ENCODE results near the gene LIPI.
"Not testable (repeated sequence)": the region's sequence is repeated elsewhere in the genome, so short reads cannot be mapped to it uniquely, and the experiment has no call there.

Gene LIPI

GRCh38 chr21:14120091-14120734, 90.5 kb downstream of the LIPI start:
- peak; percentile 4 for DNase-seq (ENCODE audit: low read depth)
- no peak overlapping the region for H3K4me3 ChIP-seq (replicated peaks; ENCODE audit: low read depth, low read length)
- TF ChIP-seq, protein P1, sequence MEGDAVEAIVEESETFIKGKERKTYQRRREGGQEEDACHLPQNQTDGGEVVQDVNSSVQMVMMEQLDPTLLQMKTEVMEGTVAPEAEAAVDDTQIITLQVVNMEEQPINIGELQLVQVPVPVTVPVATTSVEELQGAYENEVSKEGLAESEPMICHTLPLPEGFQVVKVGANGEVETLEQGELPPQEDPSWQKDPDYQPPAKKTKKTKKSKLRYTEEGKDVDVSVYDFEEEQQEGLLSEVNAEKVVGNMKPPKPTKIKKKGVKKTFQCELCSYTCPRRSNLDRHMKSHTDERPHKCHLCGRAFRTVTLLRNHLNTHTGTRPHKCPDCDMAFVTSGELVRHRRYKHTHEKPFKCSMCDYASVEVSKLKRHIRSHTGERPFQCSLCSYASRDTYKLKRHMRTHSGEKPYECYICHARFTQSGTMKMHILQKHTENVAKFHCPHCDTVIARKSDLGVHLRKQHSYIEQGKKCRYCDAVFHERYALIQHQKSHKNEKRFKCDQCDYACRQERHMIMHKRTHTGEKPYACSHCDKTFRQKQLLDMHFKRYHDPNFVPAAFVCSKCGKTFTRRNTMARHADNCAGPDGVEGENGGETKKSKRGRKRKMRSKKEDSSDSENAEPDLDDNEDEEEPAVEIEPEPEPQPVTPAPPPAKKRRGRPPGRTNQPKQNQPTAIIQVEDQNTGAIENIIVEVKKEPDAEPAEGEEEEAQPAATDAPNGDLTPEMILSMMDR (IDR thresholded peaks at IDR 0.05; ENCODE audit: low read length, missing control alignments): peak; percentile 41

DNA sequence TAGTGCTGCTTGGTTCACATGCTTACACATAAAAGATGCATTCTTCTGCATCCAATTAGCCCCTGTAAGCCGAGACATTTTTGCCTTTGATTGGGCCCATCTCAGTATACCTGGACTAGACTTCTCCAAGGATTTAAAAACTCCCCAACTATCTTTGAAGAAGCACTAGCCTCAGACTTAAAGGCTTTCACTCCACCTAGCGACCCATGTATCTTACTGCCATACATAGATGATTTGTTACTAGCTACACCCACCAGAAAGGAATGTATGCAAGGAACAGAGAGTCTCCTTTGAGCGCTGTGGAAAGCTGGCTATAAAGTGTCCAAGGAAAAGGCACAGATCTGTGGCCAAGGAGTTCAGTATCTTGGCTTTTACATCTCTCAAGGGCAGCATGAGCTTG, 91.7 kb downstream of the LIPI start:
- no peak overlapping the region for H3K4me3 ChIP-seq (replicated peaks; ENCODE audit: low read depth, low read length)
- TF ChIP-seq, protein P1 (IDR thresholded peaks at IDR 0.05; ENCODE audit: low read length, missing control alignments): no peak
- no peak for DNase-seq (ENCODE audit: low read depth)

GRCh38 chr21:14116080-14116481, 94.7 kb downstream of the LIPI start:
- DNase-seq (ENCODE audit: low read depth): no peak
- TF ChIP-seq, protein P1 (IDR thresholded peaks at IDR 0.05; ENCODE audit: low read length, missing control alignments): no peak

DNA sequence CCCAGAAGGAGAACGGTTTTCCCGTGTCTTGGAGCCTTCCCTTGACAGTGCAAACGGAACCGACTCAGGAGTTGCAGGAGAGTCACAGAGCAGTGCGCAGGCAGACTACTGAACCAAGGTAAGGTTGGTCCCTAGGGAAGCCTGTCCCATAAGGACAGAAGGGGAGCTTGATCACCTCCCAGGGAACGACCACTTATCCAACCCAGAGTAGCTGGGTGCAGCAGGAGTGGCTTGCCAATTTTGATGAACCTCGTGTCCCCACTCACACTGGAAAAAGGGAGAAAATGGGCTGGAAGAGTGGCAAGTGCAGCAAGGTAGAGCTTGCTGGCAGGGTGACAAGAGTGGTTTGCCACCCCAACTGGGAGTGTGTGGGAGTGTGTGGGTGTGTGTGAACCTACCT, 95.1 kb downstream of the LIPI start:
- no peak overlapping the region for H3K4me3 ChIP-seq (replicated peaks; ENCODE audit: low read depth, low read length)
- DNase-seq (ENCODE audit: low read depth): no peak
- TF ChIP-seq, protein P1 (IDR thresholded peaks at IDR 0.05; ENCODE audit: low read length, missing control alignments): no peak

More at GRCh38 chr21:14116080-14116481, 94.7 kb downstream of the LIPI start:
- H3K4me3 ChIP-seq (replicated peaks; ENCODE audit: low read depth, low read length): no peak overlapping the region

DNA sequence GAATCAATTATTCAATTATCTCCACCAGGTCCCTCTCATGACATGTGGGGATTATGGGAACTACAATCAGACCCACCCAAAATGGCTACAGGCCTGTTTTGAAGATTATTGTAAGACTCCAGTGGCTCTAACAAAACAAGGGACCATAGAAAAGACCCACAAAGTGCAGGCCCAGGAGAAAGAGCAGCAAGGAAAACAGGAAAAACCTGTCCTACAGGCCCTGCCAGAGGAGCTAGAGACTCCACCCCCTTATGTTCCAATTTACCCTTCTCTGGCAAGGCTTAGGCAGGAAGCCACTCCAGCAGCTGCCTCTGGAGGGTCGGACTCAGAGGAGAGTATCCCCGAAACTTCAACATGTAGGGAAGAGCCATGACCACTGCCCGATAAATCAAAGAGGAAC, 96.5 kb downstream of the LIPI start:
- no peak overlapping the region for H3K4me3 ChIP-seq (replicated peaks; ENCODE audit: low read depth, low read length)
- TF ChIP-seq, protein P1 (IDR thresholded peaks at IDR 0.05; ENCODE audit: low read length, missing control alignments): no peak
- no peak for DNase-seq (ENCODE audit: low read depth)

GRCh38 chr21:14104564-14104963, 106.2 kb downstream of the LIPI start:
- not testable (repeated sequence) for H3K4me3 ChIP-seq (replicated peaks; ENCODE audit: low read depth, low read length); DNase-seq (ENCODE audit: low read depth)

GRCh38 chr21:14099570-14099969, 111.2 kb downstream of the LIPI start:
- no peak for DNase-seq (ENCODE audit: low read depth)
- H3K4me3 ChIP-seq (replicated peaks; ENCODE audit: low read depth, low read length): no peak overlapping the region
- TF ChIP-seq, protein P1 (IDR thresholded peaks at IDR 0.05; ENCODE audit: low read length, missing control alignments): no peak
